Liver (tissue), 3 donors: ENCODE measurements around the gene CTNNA2.

Experiments used
- RAD21 ChIP-seq, 2 donors: IDR thresholded peaks; 2 replicates each; pipeline ENCODE4 v1.6.1; 2016; ENCODE audit warnings: antibody characterized with exemption in 2 of 2, mild to moderate bottlenecking in 2 of 2
- SP1 ChIP-seq: IDR thresholded peaks from 2 replicates; pipeline ENCODE4 v1.6.1; 2018; ENCODE audit warnings: antibody characterized with exemption, mild to moderate bottlenecking
- TAF1 ChIP-seq: conservative IDR thresholded peaks from 2 replicates; pipeline ENCODE4 v1.6.1; 2016; ENCODE audit warnings: antibody characterized with exemption, mild to moderate bottlenecking
- TF ChIP-seq, protein P1 (sequence below): IDR thresholded peaks from 2 replicates; pipeline ENCODE4 v1.6.1; 2016; ENCODE audit warnings: antibody characterized with exemption
- TF ChIP-seq, protein P2 (sequence below): fragments of 150-350 bp; IDR thresholded peaks from 2 replicates; pipeline ENCODE4 v1.5.1; 2017; ENCODE audit warnings: improper control_type of control experiment, low read depth, low read length; ENCODE audit not compliant: missing input control
- TF ChIP-seq, protein P3 (sequence below): IDR thresholded peaks from 2 replicates; pipeline ENCODE4 v1.6.1; 2016; ENCODE audit warnings: antibody characterized with exemption
- TF ChIP-seq, protein P4 (sequence below): IDR thresholded peaks from 2 replicates; pipeline ENCODE4 v1.6.1; 2016; ENCODE audit warnings: antibody characterized with exemption, mild to moderate bottlenecking
- TF ChIP-seq, protein P5 (sequence below): IDR thresholded peaks from 2 replicates; pipeline ENCODE4 v1.6.1; 2016; ENCODE audit warnings: antibody characterized with exemption
- donor health status: healthy.
- donor health status: healthy.

DNA sequence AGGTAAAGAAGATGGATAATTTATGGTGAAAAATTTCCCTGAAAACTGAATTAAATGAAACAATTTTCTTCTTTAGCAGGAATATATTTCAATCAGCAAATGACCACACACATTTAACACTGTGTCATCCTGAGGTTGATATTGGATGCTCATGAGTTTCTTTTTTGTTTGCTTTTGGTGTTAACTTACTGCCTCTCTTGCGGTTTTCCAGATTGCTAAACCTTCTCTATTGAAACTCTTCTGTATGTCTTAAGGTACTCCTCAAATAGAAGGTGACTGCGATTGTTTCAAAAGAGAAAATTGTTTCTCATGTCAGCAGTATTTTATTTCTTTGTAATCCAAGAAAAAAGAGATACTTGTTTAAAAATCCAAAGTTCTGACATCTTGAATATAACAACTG, 692.6 kb downstream of the CTNNA2 start:
- TF ChIP-seq TAF1 (no peak), RAD21 (IDR thresholded peaks at IDR 0.05) (no peak), SP1 (no peak)
- TF ChIP-seq, protein P1, sequence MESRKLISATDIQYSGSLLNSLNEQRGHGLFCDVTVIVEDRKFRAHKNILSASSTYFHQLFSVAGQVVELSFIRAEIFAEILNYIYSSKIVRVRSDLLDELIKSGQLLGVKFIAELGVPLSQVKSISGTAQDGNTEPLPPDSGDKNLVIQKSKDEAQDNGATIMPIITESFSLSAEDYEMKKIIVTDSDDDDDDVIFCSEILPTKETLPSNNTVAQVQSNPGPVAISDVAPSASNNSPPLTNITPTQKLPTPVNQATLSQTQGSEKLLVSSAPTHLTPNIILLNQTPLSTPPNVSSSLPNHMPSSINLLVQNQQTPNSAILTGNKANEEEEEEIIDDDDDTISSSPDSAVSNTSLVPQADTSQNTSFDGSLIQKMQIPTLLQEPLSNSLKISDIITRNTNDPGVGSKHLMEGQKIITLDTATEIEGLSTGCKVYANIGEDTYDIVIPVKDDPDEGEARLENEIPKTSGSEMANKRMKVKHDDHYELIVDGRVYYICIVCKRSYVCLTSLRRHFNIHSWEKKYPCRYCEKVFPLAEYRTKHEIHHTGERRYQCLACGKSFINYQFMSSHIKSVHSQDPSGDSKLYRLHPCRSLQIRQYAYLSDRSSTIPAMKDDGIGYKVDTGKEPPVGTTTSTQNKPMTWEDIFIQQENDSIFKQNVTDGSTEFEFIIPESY: no peak
- TF ChIP-seq, protein P2, sequence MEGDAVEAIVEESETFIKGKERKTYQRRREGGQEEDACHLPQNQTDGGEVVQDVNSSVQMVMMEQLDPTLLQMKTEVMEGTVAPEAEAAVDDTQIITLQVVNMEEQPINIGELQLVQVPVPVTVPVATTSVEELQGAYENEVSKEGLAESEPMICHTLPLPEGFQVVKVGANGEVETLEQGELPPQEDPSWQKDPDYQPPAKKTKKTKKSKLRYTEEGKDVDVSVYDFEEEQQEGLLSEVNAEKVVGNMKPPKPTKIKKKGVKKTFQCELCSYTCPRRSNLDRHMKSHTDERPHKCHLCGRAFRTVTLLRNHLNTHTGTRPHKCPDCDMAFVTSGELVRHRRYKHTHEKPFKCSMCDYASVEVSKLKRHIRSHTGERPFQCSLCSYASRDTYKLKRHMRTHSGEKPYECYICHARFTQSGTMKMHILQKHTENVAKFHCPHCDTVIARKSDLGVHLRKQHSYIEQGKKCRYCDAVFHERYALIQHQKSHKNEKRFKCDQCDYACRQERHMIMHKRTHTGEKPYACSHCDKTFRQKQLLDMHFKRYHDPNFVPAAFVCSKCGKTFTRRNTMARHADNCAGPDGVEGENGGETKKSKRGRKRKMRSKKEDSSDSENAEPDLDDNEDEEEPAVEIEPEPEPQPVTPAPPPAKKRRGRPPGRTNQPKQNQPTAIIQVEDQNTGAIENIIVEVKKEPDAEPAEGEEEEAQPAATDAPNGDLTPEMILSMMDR: no peak
- TF ChIP-seq, protein P3, sequence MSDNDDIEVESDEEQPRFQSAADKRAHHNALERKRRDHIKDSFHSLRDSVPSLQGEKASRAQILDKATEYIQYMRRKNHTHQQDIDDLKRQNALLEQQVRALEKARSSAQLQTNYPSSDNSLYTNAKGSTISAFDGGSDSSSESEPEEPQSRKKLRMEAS: no peak
- TF ChIP-seq, protein P4, sequence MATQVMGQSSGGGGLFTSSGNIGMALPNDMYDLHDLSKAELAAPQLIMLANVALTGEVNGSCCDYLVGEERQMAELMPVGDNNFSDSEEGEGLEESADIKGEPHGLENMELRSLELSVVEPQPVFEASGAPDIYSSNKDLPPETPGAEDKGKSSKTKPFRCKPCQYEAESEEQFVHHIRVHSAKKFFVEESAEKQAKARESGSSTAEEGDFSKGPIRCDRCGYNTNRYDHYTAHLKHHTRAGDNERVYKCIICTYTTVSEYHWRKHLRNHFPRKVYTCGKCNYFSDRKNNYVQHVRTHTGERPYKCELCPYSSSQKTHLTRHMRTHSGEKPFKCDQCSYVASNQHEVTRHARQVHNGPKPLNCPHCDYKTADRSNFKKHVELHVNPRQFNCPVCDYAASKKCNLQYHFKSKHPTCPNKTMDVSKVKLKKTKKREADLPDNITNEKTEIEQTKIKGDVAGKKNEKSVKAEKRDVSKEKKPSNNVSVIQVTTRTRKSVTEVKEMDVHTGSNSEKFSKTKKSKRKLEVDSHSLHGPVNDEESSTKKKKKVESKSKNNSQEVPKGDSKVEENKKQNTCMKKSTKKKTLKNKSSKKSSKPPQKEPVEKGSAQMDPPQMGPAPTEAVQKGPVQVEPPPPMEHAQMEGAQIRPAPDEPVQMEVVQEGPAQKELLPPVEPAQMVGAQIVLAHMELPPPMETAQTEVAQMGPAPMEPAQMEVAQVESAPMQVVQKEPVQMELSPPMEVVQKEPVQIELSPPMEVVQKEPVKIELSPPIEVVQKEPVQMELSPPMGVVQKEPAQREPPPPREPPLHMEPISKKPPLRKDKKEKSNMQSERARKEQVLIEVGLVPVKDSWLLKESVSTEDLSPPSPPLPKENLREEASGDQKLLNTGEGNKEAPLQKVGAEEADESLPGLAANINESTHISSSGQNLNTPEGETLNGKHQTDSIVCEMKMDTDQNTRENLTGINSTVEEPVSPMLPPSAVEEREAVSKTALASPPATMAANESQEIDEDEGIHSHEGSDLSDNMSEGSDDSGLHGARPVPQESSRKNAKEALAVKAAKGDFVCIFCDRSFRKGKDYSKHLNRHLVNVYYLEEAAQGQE: no peak
- TF ChIP-seq, protein P5, sequence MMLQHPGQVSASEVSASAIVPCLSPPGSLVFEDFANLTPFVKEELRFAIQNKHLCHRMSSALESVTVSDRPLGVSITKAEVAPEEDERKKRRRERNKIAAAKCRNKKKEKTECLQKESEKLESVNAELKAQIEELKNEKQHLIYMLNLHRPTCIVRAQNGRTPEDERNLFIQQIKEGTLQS: no peak
